ENCODE data around the gene PHF21B. TPM values are rescaled to one million over a fixed set of nuclear protein-coding genes. Genes with fewer than 3 reads are reported as not detected.

Gene PHF21B
- total and polyA plus RNA-seq, 2 of the 8 experiments (the other 6 are each of a cell fraction or from before 2014, with no cell fraction given), result 19.3 to 68.1 TPM

DNA sequence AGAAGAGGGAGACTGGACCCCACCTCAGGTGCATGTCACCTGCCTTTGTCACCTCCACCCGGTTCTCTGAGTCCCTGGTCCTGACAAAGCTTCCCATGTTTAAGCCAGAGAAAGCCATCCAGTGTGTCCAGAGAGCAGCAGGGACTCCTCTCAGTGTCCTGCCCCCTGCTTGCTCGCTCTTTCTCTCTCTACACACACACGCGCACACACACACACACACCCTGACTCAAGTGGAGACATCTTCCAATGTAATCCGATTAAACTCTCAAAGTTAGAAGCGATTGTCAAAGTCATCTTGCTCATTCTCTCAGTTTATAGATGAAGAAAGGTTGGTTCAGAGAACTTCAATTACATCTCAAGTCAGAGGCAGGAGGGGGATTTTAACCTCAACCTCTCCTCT is 19.7 kb upstream of the PHF21B start:
- 80% methylated on average over 6 of the region's 6 CpGs; no CpG with 5 or more reads in 1 of the 2 experiments for WGBS, 2 experiments (ENCODE audit: extremely low coverage in 1 of 2, insufficient coverage in 1 of 2, insufficient read length in 1 of 2, insufficient replicate concordance in 2 of 2, low coverage in 1 of 2, low lambda C conversion rate in 2 of 2, missing lambda C conversion rate in 1 of 2)
- Histone ChIP-seq H3K4ac (replicated peaks; ENCODE audit: insufficient read length, low read depth, low read length) (no peak overlapping the region), H3K9ac (replicated peaks in 1 of 4; ENCODE audit: extremely low read depth in 1 of 4, low read depth in 3 of 4, low read length in 3 of 4) (no peak overlapping the region), H4K20me1 (replicated peaks in 1 of 2; ENCODE audit: control insufficient read depth in 1 of 2, insufficient read depth in 2 of 2, low read length in 2 of 2) (no peaks in the 10 kb centered on the region), H3K4me2 (ENCODE audit: insufficient read depth in 1 of 2, low read depth in 2 of 2, low read length in 2 of 2) (no peak overlapping the region), H3K27me3 (replicated peaks in 1 of 4; ENCODE audit: control insufficient read depth in 3 of 4, extremely low read depth in 1 of 4, insufficient read depth in 3 of 4, low read length in 3 of 4) (no peaks in the 10 kb centered on the region), H2AFZ (ENCODE audit: low read length) (no peak overlapping the region), H4K5ac (ENCODE audit: insufficient read length, low read depth, low read length) (no peak overlapping the region), H2BK5ac (ENCODE audit: low read depth, low read length) (peak overlapping the region; percentile 41; the same call in 1 of the 2 replicates), H3K9me3 (ENCODE audit: insufficient read depth in 2 of 2, low read depth in 1 of 2, low read length in 1 of 2) (peaks cover 9 to 17% of the 10 kb centered on the region in 2 experiments; a peak in 3 of 4 replicates), H3K4me1 (replicated peaks in 1 of 4; ENCODE audit: control insufficient read depth in 3 of 4, insufficient read depth in 4 of 4, low read length in 3 of 4) (no peaks in the 10 kb centered on the region; a peak in 1 of 7 replicates), H3K79me2 (ENCODE audit: control insufficient read depth in 1 of 2, insufficient read depth in 2 of 2, low read length in 2 of 2) (no peaks in the 10 kb centered on the region), H4K8ac (ENCODE audit: extremely low read depth, insufficient read depth, low read length) (no peak overlapping the region), H2BK15ac (ENCODE audit: low read length) (peak overlapping the region; percentile 9), H2AK5ac (ENCODE audit: low read depth, low read length) (no peak overlapping the region), H3K79me1 (ENCODE audit: low read depth, low read length) (no peaks in the 10 kb centered on the region), H3K18ac (ENCODE audit: extremely low read depth, low read length) (peak overlapping the region; percentile 75; the same call in 1 of the 2 replicates), H3K56ac (replicated peaks; ENCODE audit: insufficient read length, low read depth, low read length) (no peak overlapping the region), H3K36me3 (ENCODE audit: control insufficient read depth in 2 of 4, insufficient read depth in 4 of 4, low read length in 3 of 4) (no peaks in the 10 kb centered on the region), H3K14ac (ENCODE audit: insufficient read length) (no peak overlapping the region), H3K27ac (ENCODE audit: low read depth, low read length) (no peak overlapping the region), H2BK120ac (replicated peaks; ENCODE audit: low read depth, low read length) (no peak overlapping the region), H3K4me3 (ENCODE audit: extremely low read depth in 1 of 4, insufficient read depth in 2 of 4, low read depth in 3 of 4, low read length in 4 of 4) (no peak overlapping the region), H3K23me2 (ENCODE audit: low read depth, low read length) (no peaks in the 10 kb centered on the region; the same call in 1 of the 2 replicates), H2BK20ac (ENCODE audit: low read length) (peak overlapping the region; percentile 88), H2BK12ac (ENCODE audit: low read depth, low read length) (0 out of 2 replicates have a peak overlapping the region, but pooled peaks have one; percentile 87), H3K23ac (ENCODE audit: insufficient read length) (no peak overlapping the region), H4K91ac (replicated peaks; ENCODE audit: insufficient read length, low read length) (no peak overlapping the region)
- CTCF ChIA-PET (ENCODE audit: partially characterized antibody), result interaction anchor here (0.6 to 0.7 kb wide), 2 partner anchors 67 to 281 kb away, joined by 3 to 4 read pairs; no protein-coding TSS in a partner anchor
- POLR2A ChIA-PET (ENCODE audit: partially characterized antibody), result interaction anchor here (0.8 to 2.9 kb wide), 6 partner anchors 14 to 51 kb away, joined by 3 to 12 read pairs (median 8); no protein-coding TSS in a partner anchor
- FAIRE-seq (no peak), DNase-seq (ENCODE audit: low read depth in 1 of 2, low spot score in 2 of 2) (no peak)
- no peak for TF ChIP-seq EZH2 (IDR thresholded peaks at IDR 0.05; ENCODE audit: low read depth, low read length, severe bottlenecking)
- no peak for TF ChIP-seq GABPA (IDR thresholded peaks at IDR 0.05; ENCODE audit: borderline replicate concordance, insufficient read depth, low read length)
- TF ChIP-seq JUN (IDR thresholded peaks at IDR 0.05; ENCODE audit: low read depth, low read length), result no peak
- no peak for TF ChIP-seq SUZ12 (IDR thresholded peaks at IDR 0.05; ENCODE audit: low read length)
- TF ChIP-seq SP2 (IDR thresholded peaks at IDR 0.05; ENCODE audit: low read length), result no peak
- no peak for TF ChIP-seq ASH2L (IDR thresholded peaks at IDR 0.05; ENCODE audit: low read length)
- no peak for TF ChIP-seq NANOG (IDR thresholded peaks at IDR 0.05; ENCODE audit: insufficient read depth, low read depth, low read length, poor library complexity, severe bottlenecking)
- TF ChIP-seq HDAC2 (IDR thresholded peaks at IDR 0.05; ENCODE audit: borderline replicate concordance in 1 of 2, low read depth in 2 of 2, low read length in 2 of 2), result no peak
- no peak for TF ChIP-seq SAP30 (IDR thresholded peaks at IDR 0.05; ENCODE audit: insufficient read depth, insufficient replicate concordance, low read length)
- TF ChIP-seq, protein P1, sequence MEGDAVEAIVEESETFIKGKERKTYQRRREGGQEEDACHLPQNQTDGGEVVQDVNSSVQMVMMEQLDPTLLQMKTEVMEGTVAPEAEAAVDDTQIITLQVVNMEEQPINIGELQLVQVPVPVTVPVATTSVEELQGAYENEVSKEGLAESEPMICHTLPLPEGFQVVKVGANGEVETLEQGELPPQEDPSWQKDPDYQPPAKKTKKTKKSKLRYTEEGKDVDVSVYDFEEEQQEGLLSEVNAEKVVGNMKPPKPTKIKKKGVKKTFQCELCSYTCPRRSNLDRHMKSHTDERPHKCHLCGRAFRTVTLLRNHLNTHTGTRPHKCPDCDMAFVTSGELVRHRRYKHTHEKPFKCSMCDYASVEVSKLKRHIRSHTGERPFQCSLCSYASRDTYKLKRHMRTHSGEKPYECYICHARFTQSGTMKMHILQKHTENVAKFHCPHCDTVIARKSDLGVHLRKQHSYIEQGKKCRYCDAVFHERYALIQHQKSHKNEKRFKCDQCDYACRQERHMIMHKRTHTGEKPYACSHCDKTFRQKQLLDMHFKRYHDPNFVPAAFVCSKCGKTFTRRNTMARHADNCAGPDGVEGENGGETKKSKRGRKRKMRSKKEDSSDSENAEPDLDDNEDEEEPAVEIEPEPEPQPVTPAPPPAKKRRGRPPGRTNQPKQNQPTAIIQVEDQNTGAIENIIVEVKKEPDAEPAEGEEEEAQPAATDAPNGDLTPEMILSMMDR (IDR thresholded peaks at IDR 0.05; ENCODE audit: control extremely low read depth in 1 of 3, insufficient read depth in 1 of 3, low read depth in 1 of 3, low read length in 3 of 3), result no peak

All from H1 (cell line).